ENCODE results near the gene EFCAB11.

Gene EFCAB11

DNA sequence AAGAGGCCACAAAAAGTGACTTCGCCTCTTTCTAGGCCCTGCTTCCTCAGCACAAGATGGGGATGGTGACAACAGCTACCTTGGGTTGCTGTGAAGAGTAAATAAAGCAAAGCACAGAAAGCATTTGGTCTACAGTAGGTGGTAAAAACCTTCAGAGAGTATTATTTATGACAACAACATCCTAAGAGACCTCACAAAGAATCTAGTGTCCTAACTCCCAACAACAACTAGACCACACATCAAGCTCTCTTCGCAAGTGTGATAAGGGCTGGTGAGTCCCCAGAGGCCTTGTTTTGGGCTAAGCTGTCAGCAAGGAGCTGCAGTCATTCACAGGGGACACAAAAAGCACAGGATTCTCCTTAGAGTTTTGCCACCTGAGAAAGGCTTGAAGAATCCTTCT lies 84.9 kb downstream of the EFCAB11 start:
- Histone ChIP-seq H2AFZ (ENCODE audit: low read length) (no peak overlapping the region), H3K9me2 (replicated peaks; ENCODE audit: low read depth, low read length) (no peaks in the 10 kb centered on the region), H3K4me2 (ENCODE audit: low read depth, low read length, poor library complexity, severe bottlenecking) (no peak overlapping the region)

DNA sequence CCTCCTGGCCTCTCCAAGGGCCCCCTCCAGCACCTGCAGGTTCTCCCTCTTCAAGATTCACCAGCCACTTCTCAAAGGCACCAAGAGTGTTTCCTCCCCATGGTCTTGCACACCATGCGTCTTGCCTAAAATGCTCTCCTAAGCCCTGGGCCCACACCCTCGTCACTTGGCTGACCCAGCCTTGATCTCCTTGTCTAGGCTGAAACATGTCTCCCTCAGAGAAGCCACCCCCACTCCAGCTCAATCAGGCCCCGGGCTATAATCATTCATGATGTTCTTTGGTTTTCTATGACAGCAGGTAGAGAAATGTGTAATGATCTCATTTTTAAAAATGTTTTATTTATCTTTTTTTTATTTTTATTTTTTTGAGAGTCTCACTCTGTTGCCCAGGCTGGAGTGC lies 88.1 kb downstream of the EFCAB11 start:
- no peak for TF ChIP-seq EZH2phosphoT487 (IDR thresholded peaks at IDR 0.05; ENCODE audit: borderline replicate concordance)
- TF ChIP-seq, protein P1, sequence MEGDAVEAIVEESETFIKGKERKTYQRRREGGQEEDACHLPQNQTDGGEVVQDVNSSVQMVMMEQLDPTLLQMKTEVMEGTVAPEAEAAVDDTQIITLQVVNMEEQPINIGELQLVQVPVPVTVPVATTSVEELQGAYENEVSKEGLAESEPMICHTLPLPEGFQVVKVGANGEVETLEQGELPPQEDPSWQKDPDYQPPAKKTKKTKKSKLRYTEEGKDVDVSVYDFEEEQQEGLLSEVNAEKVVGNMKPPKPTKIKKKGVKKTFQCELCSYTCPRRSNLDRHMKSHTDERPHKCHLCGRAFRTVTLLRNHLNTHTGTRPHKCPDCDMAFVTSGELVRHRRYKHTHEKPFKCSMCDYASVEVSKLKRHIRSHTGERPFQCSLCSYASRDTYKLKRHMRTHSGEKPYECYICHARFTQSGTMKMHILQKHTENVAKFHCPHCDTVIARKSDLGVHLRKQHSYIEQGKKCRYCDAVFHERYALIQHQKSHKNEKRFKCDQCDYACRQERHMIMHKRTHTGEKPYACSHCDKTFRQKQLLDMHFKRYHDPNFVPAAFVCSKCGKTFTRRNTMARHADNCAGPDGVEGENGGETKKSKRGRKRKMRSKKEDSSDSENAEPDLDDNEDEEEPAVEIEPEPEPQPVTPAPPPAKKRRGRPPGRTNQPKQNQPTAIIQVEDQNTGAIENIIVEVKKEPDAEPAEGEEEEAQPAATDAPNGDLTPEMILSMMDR (conservative IDR thresholded peaks at IDR 0.05; ENCODE audit: low read length) = no peak
- Histone ChIP-seq H3K4me3 (ENCODE audit: low read length, poor library complexity, severe bottlenecking) (no peak overlapping the region), H4K20me1 (ENCODE audit: insufficient read depth, low read length, poor library complexity, severe bottlenecking) (no peaks in the 10 kb centered on the region), H3K4me1 (ENCODE audit: insufficient read depth, low read length, poor library complexity, severe bottlenecking) (no peaks in the 10 kb centered on the region), H3K27me3 (ENCODE audit: insufficient read depth, low read length, poor library complexity, severe bottlenecking) (no peaks in the 10 kb centered on the region), H3K4me2 (ENCODE audit: low read depth, low read length, poor library complexity, severe bottlenecking) (no peak overlapping the region), H3K9me2 (replicated peaks; ENCODE audit: low read depth, low read length) (no peaks in the 10 kb centered on the region), H3K79me2 (ENCODE audit: insufficient read depth, low read length) (no peaks in the 10 kb centered on the region), H2AFZ (ENCODE audit: low read length) (no peak overlapping the region), H3K9ac (ENCODE audit: low read depth, low read length, poor library complexity, severe bottlenecking) (no peak overlapping the region), H3K9me3 (ENCODE audit: insufficient read depth, low read depth, low read length) (no peaks in the 10 kb centered on the region), H3F3A (ENCODE audit: low read depth) (no peaks in the 10 kb centered on the region), H3K36me3 (ENCODE audit: insufficient read depth, low read length) (no peaks in the 10 kb centered on the region)

More for the DNA sequence above, 84.9 kb downstream of the EFCAB11 start:
- Histone ChIP-seq H3K9ac (ENCODE audit: low read depth, low read length, poor library complexity, severe bottlenecking) (no peak overlapping the region), H3K4me1 (ENCODE audit: insufficient read depth, low read length, poor library complexity, severe bottlenecking) (no peaks in the 10 kb centered on the region), H3K79me2 (ENCODE audit: insufficient read depth, low read length) (no peaks in the 10 kb centered on the region), H3K9me3 (ENCODE audit: insufficient read depth, low read depth, low read length) (no peaks in the 10 kb centered on the region; the same call in 1 of the 2 replicates), H3K36me3 (ENCODE audit: insufficient read depth, low read length) (no peaks in the 10 kb centered on the region), H3K27me3 (ENCODE audit: insufficient read depth, low read length, poor library complexity, severe bottlenecking) (no peaks in the 10 kb centered on the region), H3F3A (ENCODE audit: low read depth) (no peaks in the 10 kb centered on the region), H3K4me3 (ENCODE audit: low read length, poor library complexity, severe bottlenecking) (no peak overlapping the region), H4K20me1 (ENCODE audit: insufficient read depth, low read length, poor library complexity, severe bottlenecking) (no peaks in the 10 kb centered on the region)
- no peak for TF ChIP-seq EZH2phosphoT487 (IDR thresholded peaks at IDR 0.05; ENCODE audit: borderline replicate concordance)
- TF ChIP-seq, protein P1 (conservative IDR thresholded peaks at IDR 0.05; ENCODE audit: low read length) = no peak

DNA sequence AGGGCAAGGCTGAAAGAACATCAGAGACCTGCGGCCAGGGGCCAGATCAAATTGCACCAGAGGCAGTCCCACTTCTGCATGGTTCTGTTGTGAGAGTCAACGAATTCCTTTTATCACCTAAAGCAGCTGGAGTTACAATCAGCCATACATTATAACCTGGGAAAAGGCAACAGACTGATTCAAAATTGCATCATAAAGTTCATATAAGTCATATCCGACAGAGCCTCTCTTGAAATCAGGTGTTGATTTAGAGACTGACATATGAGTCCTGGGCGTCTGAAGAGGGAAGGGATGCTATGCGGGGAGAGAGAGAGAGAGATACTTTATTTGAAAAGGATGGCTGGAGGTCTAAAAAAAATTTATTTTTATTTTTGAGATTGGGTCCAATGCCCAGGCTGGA lies 89.4 kb downstream of the EFCAB11 start:
- no peaks in the 10 kb centered on the region for H4K20me1 ChIP-seq (ENCODE audit: insufficient read depth, low read length, poor library complexity, severe bottlenecking)
- no peaks in the 10 kb centered on the region for H3K27me3 ChIP-seq (ENCODE audit: insufficient read depth, low read length, poor library complexity, severe bottlenecking)
- no peaks in the 10 kb centered on the region for H3K9me2 ChIP-seq (replicated peaks; ENCODE audit: low read depth, low read length)
- no peak overlapping the region for H3K4me2 ChIP-seq (ENCODE audit: low read depth, low read length, poor library complexity, severe bottlenecking)
- no peak for TF ChIP-seq EZH2phosphoT487 (IDR thresholded peaks at IDR 0.05; ENCODE audit: borderline replicate concordance)
- TF ChIP-seq, protein P1 (conservative IDR thresholded peaks at IDR 0.05; ENCODE audit: low read length) = no peak
- no peak overlapping the region for H3K9ac ChIP-seq (ENCODE audit: low read depth, low read length, poor library complexity, severe bottlenecking)
- no peaks in the 10 kb centered on the region for H3K79me2 ChIP-seq (ENCODE audit: insufficient read depth, low read length)
- H3F3A ChIP-seq (ENCODE audit: low read depth) = no peaks in the 10 kb centered on the region
- H3K4me3 ChIP-seq (ENCODE audit: low read length, poor library complexity, severe bottlenecking) = no peak overlapping the region
- H3K4me1 ChIP-seq (ENCODE audit: insufficient read depth, low read length, poor library complexity, severe bottlenecking) = no peaks in the 10 kb centered on the region
- H3K36me3 ChIP-seq (ENCODE audit: insufficient read depth, low read length) = no peaks in the 10 kb centered on the region
- no peaks in the 10 kb centered on the region for H3K9me3 ChIP-seq (ENCODE audit: insufficient read depth, low read depth, low read length)
- no peak overlapping the region for H2AFZ ChIP-seq (ENCODE audit: low read length)
